ENCODE results near the gene PRCC. TPM values are rescaled to one million over a fixed set of nuclear protein-coding genes. Genes with fewer than 3 reads are reported as not detected.

PRCC gene
- total RNA-seq, 4 donors from 2014 or later, result 33.4 to 41.0 (median 33.9) TPM

DNA sequence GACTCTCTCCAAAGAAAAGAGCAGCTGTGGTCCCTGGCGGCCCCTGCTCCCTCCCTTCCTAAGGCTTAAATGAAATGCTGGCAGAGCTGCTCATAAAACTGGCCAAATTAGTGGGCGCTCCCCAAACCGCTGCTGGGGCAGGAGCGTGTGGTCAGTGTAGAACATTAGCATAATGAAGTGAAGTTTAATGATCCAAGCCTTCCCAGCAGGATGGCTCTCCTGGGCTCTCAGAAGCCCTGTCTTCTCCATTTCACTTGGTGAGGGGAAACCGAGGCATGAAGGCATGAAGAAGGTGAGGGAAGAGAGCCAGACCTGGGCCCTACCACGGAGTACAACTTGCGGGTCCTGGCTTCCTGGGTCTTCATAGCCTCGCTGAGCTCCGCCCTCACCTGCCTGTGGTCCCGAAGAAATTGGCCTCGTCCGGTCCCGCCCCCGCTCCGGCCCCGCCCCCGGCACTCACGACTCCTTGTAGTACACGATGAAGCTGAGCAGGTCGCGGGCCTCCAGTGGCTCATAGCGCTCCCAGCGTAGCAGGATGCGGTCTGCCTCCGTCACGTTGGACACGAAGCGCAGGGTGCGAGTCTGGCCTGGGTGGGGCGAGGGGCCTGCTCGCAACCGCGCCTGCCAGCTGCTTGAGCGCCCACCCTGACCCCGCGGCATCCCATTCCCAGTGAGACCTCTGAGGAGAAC is 81.3 kb downstream of the PRCC start:
- 23 to 29% methylated on average over 5 to 6 of the region's 36 CpGs for WGBS, 2 donors (ENCODE audit: low coverage in 1 of 2)
- H3K9me3 ChIP-seq, result no peaks in the 10 kb centered on the region
- peaks cover 0 to 35% (median 0%) of the 10 kb centered on the region in 3 donors for H3K4me1 ChIP-seq
- H3K36me3 ChIP-seq, result no peaks in the 10 kb centered on the region
- TF ChIP-seq POLR2A (IDR thresholded peaks at IDR 0.05), result no peak
- TF ChIP-seq POLR2AphosphoS5 (IDR thresholded peaks at IDR 0.05), result no peak
- peaks cover 72% of the 10 kb centered on the region for H3K27me3 ChIP-seq
- no peak overlapping the region for H3K4me3 ChIP-seq
- no peak overlapping the region for H3K27ac ChIP-seq
- no peak for ATAC-seq

GRCh38 chr1:156849151-156849496 is 81.8 kb downstream of the PRCC start:
- Histone ChIP-seq H3K4me3 (no peak overlapping the region), H3K27me3 (peaks cover 72% of the 10 kb centered on the region), H3K36me3 (no peaks in the 10 kb centered on the region), H3K9me3 (no peaks in the 10 kb centered on the region), H3K27ac (no peak overlapping the region), H3K4me1 (peaks cover 0 to 35% (median 0%) of the 10 kb centered on the region in 3 donors)
- WGBS, 2 donors (ENCODE audit: low coverage in 1 of 2), result no CpG with 5 or more reads among the region's 23 CpGs
- ATAC-seq, result no peak
- TF ChIP-seq POLR2AphosphoS5 (IDR thresholded peaks at IDR 0.05) (no peak), EP300 (IDR thresholded peaks at IDR 0.05) (no peak), POLR2A (IDR thresholded peaks at IDR 0.05) (no peak)
- TF ChIP-seq, protein P1, sequence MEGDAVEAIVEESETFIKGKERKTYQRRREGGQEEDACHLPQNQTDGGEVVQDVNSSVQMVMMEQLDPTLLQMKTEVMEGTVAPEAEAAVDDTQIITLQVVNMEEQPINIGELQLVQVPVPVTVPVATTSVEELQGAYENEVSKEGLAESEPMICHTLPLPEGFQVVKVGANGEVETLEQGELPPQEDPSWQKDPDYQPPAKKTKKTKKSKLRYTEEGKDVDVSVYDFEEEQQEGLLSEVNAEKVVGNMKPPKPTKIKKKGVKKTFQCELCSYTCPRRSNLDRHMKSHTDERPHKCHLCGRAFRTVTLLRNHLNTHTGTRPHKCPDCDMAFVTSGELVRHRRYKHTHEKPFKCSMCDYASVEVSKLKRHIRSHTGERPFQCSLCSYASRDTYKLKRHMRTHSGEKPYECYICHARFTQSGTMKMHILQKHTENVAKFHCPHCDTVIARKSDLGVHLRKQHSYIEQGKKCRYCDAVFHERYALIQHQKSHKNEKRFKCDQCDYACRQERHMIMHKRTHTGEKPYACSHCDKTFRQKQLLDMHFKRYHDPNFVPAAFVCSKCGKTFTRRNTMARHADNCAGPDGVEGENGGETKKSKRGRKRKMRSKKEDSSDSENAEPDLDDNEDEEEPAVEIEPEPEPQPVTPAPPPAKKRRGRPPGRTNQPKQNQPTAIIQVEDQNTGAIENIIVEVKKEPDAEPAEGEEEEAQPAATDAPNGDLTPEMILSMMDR (IDR thresholded peaks at IDR 0.05), result no peak

Other genes with a start within 250 kb of the PRCC start
- gene IQGAP3, start 195.0 kb upstream of the PRCC start, total RNA-seq, result under 1 TPM in 3 of 4 donors, not detected in 1; 0.27 to 0.58 (median 0.42) TPM
- not detected for gene TTC24, start 187.8 kb upstream of the PRCC start, total RNA-seq
- gene NAXE, start 175.8 kb upstream of the PRCC start, total RNA-seq, result 10 to 100 TPM; 65.1 to 93.6 (median 73.4) TPM
- gene GPATCH4, start 166.1 kb upstream of the PRCC start, total RNA-seq, result 10 to 100 TPM; 18.4 to 37.2 (median 24.0) TPM
- gene HAPLN2, start 148.1 kb upstream of the PRCC start, total RNA-seq, result 1 to 10 TPM in 2 of 4 donors, under 1 TPM in 2; 0.13 to 3.0 (median 1.2) TPM
- gene BCAN, start 125.4 kb upstream of the PRCC start, total RNA-seq, result 1 to 10 TPM in 2 of 4 donors, under 1 TPM in 1, not detected in 1; 0.50 to 5.0 (median 1.9) TPM
- gene NES, start 90.1 kb upstream of the PRCC start, total RNA-seq, result 10 to 100 TPM; 13.9 to 34.3 (median 23.9) TPM
- 10 to 100 TPM in 1 of 4 donors, 1 to 10 TPM in 2, under 1 TPM in 1; 0.54 to 36.7 (median 6.0) TPM for gene CRABP2, start 62.0 kb upstream of the PRCC start, total RNA-seq
- gene METTL25B, start 39.1 kb upstream of the PRCC start, total RNA-seq, result 10 to 100 TPM in 3 of 4 donors, 1 to 10 TPM in 1; 8.4 to 29.0 (median 17.4) TPM
- gene ISG20L2, start 38.8 kb upstream of the PRCC start, total RNA-seq, result 10 to 100 TPM; 14.5 to 18.4 (median 17.0) TPM
- 10 to 100 TPM; 50.6 to 84.2 (median 69.9) TPM for gene MRPL24, start 26.4 kb upstream of the PRCC start, total RNA-seq
- 100 to 1,000 TPM; 138 to 237 (median 186) TPM for gene HDGF, start 15.9 kb upstream of the PRCC start, total RNA-seq
- under 1 TPM in 1 of 4 donors, not detected in 3; 0.94 TPM for gene SH2D2A, start 49.3 kb downstream of the PRCC start, total RNA-seq
- under 1 TPM in 1 of 4 donors, not detected in 3; under 0.01 TPM for gene INSRR, start 91.6 kb downstream of the PRCC start, total RNA-seq
- gene NTRK1, start 93.3 kb downstream of the PRCC start, total RNA-seq, result 1 to 10 TPM in 2 of 4 donors, under 1 TPM in 2; 0.23 to 4.4 (median 0.72) TPM
- gene PEAR1, start 126.2 kb downstream of the PRCC start, total RNA-seq, result 10 to 100 TPM in 2 of 4 donors, 1 to 10 TPM in 2; 7.0 to 10.7 (median 9.1) TPM
- under 1 TPM in 1 of 4 donors, not detected in 3; 0.40 TPM for gene LRRC71, start 153.1 kb downstream of the PRCC start, total RNA-seq